Stimulated activated CD8-positive, alpha-beta memory T cell treated with anti-CD3 and anti-CD28 coated beads, Interleukin-2, amount 100 ng/mL, for 48 hours (primary cell): Measurements from ENCODE around the gene HTRA3.

Experiments
- DNase-seq, 2 donors: peaks; one replicate each; pipeline ENCODE4 v3.0.0-alpha.2; 2020; ENCODE audit warnings: low read depth in 2 of 2

The HTRA3 gene

GRCh38 chr4:8308856-8309771 lies 39.6 kb downstream of the HTRA3 start:
- DNase-seq, result no peak

- no peak for DNase-seq
Observed at GRCh38 chr4:8310306-8310705, 40.8 kb downstream of the HTRA3 start.

- DNase-seq, result no peak
Observed at GRCh38 chr4:8311101-8312068, 41.8 kb downstream of the HTRA3 start.

- no peak for DNase-seq
Observed at GRCh38 chr4:8312069-8312445, 42.5 kb downstream of the HTRA3 start.

- DNase-seq, result no peak
Observed at GRCh38 chr4:8312976-8313375, 43.4 kb downstream of the HTRA3 start.

- DNase-seq, result no peak
Observed at GRCh38 chr4:8314691-8315255, 45.2 kb downstream of the HTRA3 start.

- no peak for DNase-seq
Observed at GRCh38 chr4:8315435-8316250, 46.1 kb downstream of the HTRA3 start.

- DNase-seq, result no peak
Observed at GRCh38 chr4:8316251-8316771, 46.8 kb downstream of the HTRA3 start.

- DNase-seq, result no peak
Observed at GRCh38 chr4:8316911-8317351, 47.4 kb downstream of the HTRA3 start.

GRCh38 chr4:8317474-8317873 lies 47.9 kb downstream of the HTRA3 start:
- no peak for DNase-seq

- no peak for DNase-seq
Observed at GRCh38 chr4:8318509-8318908, 49.0 kb downstream of the HTRA3 start.

GRCh38 chr4:8319061-8319460 lies 49.5 kb downstream of the HTRA3 start:
- no peak for DNase-seq

GRCh38 chr4:8319731-8320385 lies 50.3 kb downstream of the HTRA3 start:
- DNase-seq, result no peak

GRCh38 chr4:8320386-8320750 lies 50.8 kb downstream of the HTRA3 start:
- no peak for DNase-seq

- DNase-seq, result no peak
Observed at GRCh38 chr4:8321220-8321619, 51.7 kb downstream of the HTRA3 start.

GRCh38 chr4:8321771-8322170 lies 52.2 kb downstream of the HTRA3 start:
- no peak for DNase-seq

GRCh38 chr4:8322794-8323704 lies 53.5 kb downstream of the HTRA3 start:
- no peak for DNase-seq

GRCh38 chr4:8323947-8324555 lies 54.5 kb downstream of the HTRA3 start:
- no peak for DNase-seq

GRCh38 chr4:8324640-8325239 lies 55.2 kb downstream of the HTRA3 start:
- no peak for DNase-seq
